Measurements from ENCODE around the gene SHROOM3. TPM values are rescaled to one million over a fixed set of nuclear protein-coding genes. Genes with fewer than 3 reads are reported as not detected.

The SHROOM3 gene
- total and polyA plus RNA-seq, 2 donors (not counting 1 experiment from before 2014, with no cell fraction given) = 0.91 to 1.5 TPM

DNA sequence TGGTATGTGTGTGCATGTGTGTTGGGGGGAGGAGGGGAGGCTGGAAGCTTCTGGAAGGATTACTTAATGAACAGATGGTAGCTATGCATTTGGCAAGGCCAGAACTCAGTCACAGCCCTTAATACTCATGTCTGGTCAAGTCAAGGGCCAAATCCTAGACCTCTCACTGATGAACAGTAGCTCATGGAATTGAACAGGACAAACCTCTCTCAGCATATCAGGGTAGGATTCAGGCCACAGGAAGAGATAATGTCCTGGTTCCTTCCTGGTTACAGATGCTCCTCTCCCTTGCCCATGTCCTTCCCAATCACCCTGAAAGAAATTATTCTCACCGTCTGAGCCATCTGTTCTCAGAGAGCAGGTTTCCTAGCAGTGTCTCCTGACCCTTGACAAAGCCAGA lies 297.2 kb downstream of the SHROOM3 start:
- DNase-seq (no peak), ATAC-seq (ENCODE audit: low read depth) (no peak)
- 60% methylated on average over 1 of the region's 1 CpG for WGBS (ENCODE audit: insufficient coverage)
- Mint-ChIP-seq H3K9me3 (ENCODE audit: insufficient read depth) (no peaks in the 10 kb centered on the region), H3K27me3 (peaks cover 6% of the 10 kb centered on the region), H3K4me1 (no peaks in the 10 kb centered on the region), H3K4me3 (no peak overlapping the region), H3K27ac (no peak overlapping the region)
- H2AFZ ChIP-seq (ENCODE audit: insufficient read depth, low read depth, low read length, poor library complexity, severe bottlenecking) = no peak overlapping the region
- no peaks in the 10 kb centered on the region for H3K36me3 ChIP-seq (replicated peaks in 1 of 2; ENCODE audit: control extremely low read depth in 1 of 2, control insufficient read depth in 1 of 2, extremely low read depth in 1 of 2, insufficient read depth in 2 of 2, low read length in 1 of 2)
- no peaks in the 10 kb centered on the region for H4K20me1 ChIP-seq (ENCODE audit: control insufficient read depth, insufficient read depth, low read length, poor library complexity, severe bottlenecking)
- TF ChIP-seq, protein P1, sequence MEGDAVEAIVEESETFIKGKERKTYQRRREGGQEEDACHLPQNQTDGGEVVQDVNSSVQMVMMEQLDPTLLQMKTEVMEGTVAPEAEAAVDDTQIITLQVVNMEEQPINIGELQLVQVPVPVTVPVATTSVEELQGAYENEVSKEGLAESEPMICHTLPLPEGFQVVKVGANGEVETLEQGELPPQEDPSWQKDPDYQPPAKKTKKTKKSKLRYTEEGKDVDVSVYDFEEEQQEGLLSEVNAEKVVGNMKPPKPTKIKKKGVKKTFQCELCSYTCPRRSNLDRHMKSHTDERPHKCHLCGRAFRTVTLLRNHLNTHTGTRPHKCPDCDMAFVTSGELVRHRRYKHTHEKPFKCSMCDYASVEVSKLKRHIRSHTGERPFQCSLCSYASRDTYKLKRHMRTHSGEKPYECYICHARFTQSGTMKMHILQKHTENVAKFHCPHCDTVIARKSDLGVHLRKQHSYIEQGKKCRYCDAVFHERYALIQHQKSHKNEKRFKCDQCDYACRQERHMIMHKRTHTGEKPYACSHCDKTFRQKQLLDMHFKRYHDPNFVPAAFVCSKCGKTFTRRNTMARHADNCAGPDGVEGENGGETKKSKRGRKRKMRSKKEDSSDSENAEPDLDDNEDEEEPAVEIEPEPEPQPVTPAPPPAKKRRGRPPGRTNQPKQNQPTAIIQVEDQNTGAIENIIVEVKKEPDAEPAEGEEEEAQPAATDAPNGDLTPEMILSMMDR (IDR thresholded peaks at IDR 0.05) = no peak
- no peak for TF ChIP-seq EZH2 (IDR thresholded peaks at IDR 0.05; ENCODE audit: borderline replicate concordance, insufficient read depth, low read depth, low read length, poor library complexity, severe bottlenecking)
- no peak overlapping the region for H3K4me3 ChIP-seq (ENCODE audit: control extremely low read depth in 1 of 5, extremely low read depth in 1 of 5, insufficient read depth in 1 of 5, low read depth in 2 of 5, low read length in 4 of 5)
- H3K9ac ChIP-seq (ENCODE audit: low read length) = no peak overlapping the region
- H3K4me2 ChIP-seq (replicated peaks; ENCODE audit: low read depth, low read length, poor library complexity, severe bottlenecking) = no peak overlapping the region
- ChIA-PET CTCF (no interaction called here), POLR2A (no interaction called here)
- H3K79me2 ChIP-seq (ENCODE audit: control insufficient read depth, insufficient read depth, low read length) = no peaks in the 10 kb centered on the region
- no peaks in the 10 kb centered on the region for H3K9me3 ChIP-seq (ENCODE audit: control extremely low read depth in 1 of 3, control insufficient read depth in 2 of 3, insufficient read depth in 1 of 3, low read length in 2 of 3)
- no peak overlapping the region for H3K27ac ChIP-seq (ENCODE audit: low read length in 2 of 2)
- intact Hi-C loops (cut with micrococcal nuclease) = no loop called here
- H3K4me1 ChIP-seq (ENCODE audit: control insufficient read depth in 2 of 2, insufficient read depth in 2 of 2, low read length in 2 of 2) = no peaks in the 10 kb centered on the region
- H3K27me3 ChIP-seq (replicated peaks in 1 of 4; ENCODE audit: control extremely low read depth in 1 of 4, control insufficient read depth in 3 of 4, insufficient read depth in 4 of 4, low read length in 3 of 4) = peaks cover 0 to 1% (median 0%) of the 10 kb centered on the region in 4 experiments

DNA sequence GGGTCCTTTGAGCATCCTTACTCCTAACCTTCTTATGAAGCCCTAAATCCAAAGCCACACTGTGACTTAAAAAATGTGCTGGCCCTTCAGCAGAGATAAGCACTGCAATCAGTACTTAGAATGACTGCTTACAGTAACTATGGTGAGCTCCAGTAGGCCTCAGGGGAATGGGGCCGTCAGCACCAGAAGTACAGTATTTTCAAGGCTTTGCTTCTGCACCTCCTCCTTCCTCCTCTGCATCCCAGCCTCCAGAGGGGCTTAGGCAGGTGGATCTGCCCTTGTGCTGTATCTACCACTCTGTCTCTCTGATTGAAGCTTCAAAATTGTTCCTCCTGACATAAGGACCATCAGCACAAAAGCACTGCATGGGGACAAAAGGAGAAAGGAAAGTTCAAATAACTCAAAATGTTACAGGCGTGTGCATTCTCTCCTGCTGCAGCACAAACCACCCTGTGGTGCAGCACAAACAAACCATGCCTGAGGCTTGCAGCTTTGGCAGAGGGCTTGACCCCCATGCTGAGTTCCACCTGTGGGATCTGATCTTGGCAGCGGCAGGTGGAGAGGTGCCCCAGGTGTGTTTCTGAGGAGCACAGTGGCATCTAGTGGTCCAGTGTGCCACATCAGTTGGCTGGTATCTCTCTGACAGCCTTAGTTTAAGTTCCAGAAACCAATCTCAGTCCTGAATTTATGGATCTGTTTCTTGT lies 298.2 kb downstream of the SHROOM3 start:
- H3K4me3 Mint-ChIP-seq = no peak overlapping the region
- ATAC-seq (ENCODE audit: low read depth) = no peak
- no peaks in the 10 kb centered on the region for H3K4me1 Mint-ChIP-seq
- Histone ChIP-seq H3K79me2 (ENCODE audit: control insufficient read depth, insufficient read depth, low read length) (no peaks in the 10 kb centered on the region), H4K20me1 (ENCODE audit: control insufficient read depth, insufficient read depth, low read length, poor library complexity, severe bottlenecking) (no peaks in the 10 kb centered on the region), H3K9me3 (ENCODE audit: control extremely low read depth in 1 of 3, control insufficient read depth in 2 of 3, insufficient read depth in 1 of 3, low read length in 2 of 3) (no peaks in the 10 kb centered on the region), H3K4me2 (replicated peaks; ENCODE audit: low read depth, low read length, poor library complexity, severe bottlenecking) (no peak overlapping the region), H3K27ac (ENCODE audit: low read length in 2 of 2) (no peak overlapping the region), H3K9ac (ENCODE audit: low read length) (no peak overlapping the region), H3K27me3 (replicated peaks in 1 of 4; ENCODE audit: control extremely low read depth in 1 of 4, control insufficient read depth in 3 of 4, insufficient read depth in 4 of 4, low read length in 3 of 4) (peaks cover 0 to 3% (median 0%) of the 10 kb centered on the region in 4 experiments), H3K4me1 (ENCODE audit: control insufficient read depth in 2 of 2, insufficient read depth in 2 of 2, low read length in 2 of 2) (no peaks in the 10 kb centered on the region), H2AFZ (ENCODE audit: insufficient read depth, low read depth, low read length, poor library complexity, severe bottlenecking) (no peak overlapping the region), H3K36me3 (replicated peaks in 1 of 2; ENCODE audit: control extremely low read depth in 1 of 2, control insufficient read depth in 1 of 2, extremely low read depth in 1 of 2, insufficient read depth in 2 of 2, low read length in 1 of 2) (no peaks in the 10 kb centered on the region), H3K4me3 (ENCODE audit: control extremely low read depth in 1 of 5, extremely low read depth in 1 of 5, insufficient read depth in 1 of 5, low read depth in 2 of 5, low read length in 4 of 5) (no peak overlapping the region)
- no peak for DNase-seq
- H3K9me3 Mint-ChIP-seq (ENCODE audit: insufficient read depth) = no peaks in the 10 kb centered on the region
- WGBS (ENCODE audit: insufficient coverage) = 45% methylated on average over 2 of the region's 3 CpGs
- CTCF ChIA-PET = no interaction called here
- TF ChIP-seq, protein P1 (IDR thresholded peaks at IDR 0.05) = no peak
- no peak for TF ChIP-seq EZH2 (IDR thresholded peaks at IDR 0.05; ENCODE audit: borderline replicate concordance, insufficient read depth, low read depth, low read length, poor library complexity, severe bottlenecking)
- POLR2A ChIA-PET = no interaction called here
- no peak overlapping the region for H3K27ac Mint-ChIP-seq
- intact Hi-C loops (cut with micrococcal nuclease) = no loop called here
- H3K27me3 Mint-ChIP-seq = peaks cover 5% of the 10 kb centered on the region
